Measurements from ENCODE around the gene MEI1. TPM values are rescaled to one million over a fixed set of nuclear protein-coding genes. Genes with fewer than 3 reads are reported as not detected.

The MEI1 gene
- total RNA-seq, 1 donor from 2014 or later, result 0.64 TPM

- Mint-ChIP-seq H3K9me3 (ENCODE audit: unreplicated experiment) (no peaks in the 10 kb centered on the region), H3K27ac (ENCODE audit: unreplicated experiment) (no peak overlapping the region), H3K27me3 (ENCODE audit: unreplicated experiment) (no peaks in the 10 kb centered on the region), H3K4me1 (ENCODE audit: low read depth, unreplicated experiment) (peaks cover 34% of the 10 kb centered on the region), H3K4me3 (ENCODE audit: unreplicated experiment) (no peak overlapping the region), H3K36me3 (ENCODE audit: unreplicated experiment) (peaks cover 8% of the 10 kb centered on the region)
- DNase-seq, result no peak
- no peak for TF ChIP-seq CTCF (IDR thresholded peaks at IDR 0.05; ENCODE audit: partially characterized antibody, unreplicated experiment)
Observed at GRCh38 chr22:41842996-41843970, 144.0 kb downstream of the MEI1 start.

- H3K4me3 Mint-ChIP-seq (ENCODE audit: unreplicated experiment), result peak overlapping the region; percentile 4
- peaks cover 32% of the 10 kb centered on the region for H3K4me1 Mint-ChIP-seq (ENCODE audit: low read depth, unreplicated experiment)
- no peak for TF ChIP-seq CTCF (IDR thresholded peaks at IDR 0.05; ENCODE audit: partially characterized antibody, unreplicated experiment)
- DNase-seq, result no peak
- no peaks in the 10 kb centered on the region for H3K27me3 Mint-ChIP-seq (ENCODE audit: unreplicated experiment)
- no peak overlapping the region for H3K27ac Mint-ChIP-seq (ENCODE audit: unreplicated experiment)
- H3K36me3 Mint-ChIP-seq (ENCODE audit: unreplicated experiment), result peaks cover 4% of the 10 kb centered on the region
- H3K9me3 Mint-ChIP-seq (ENCODE audit: unreplicated experiment), result no peaks in the 10 kb centered on the region
Observed at GRCh38 chr22:41844036-41844435, 144.7 kb downstream of the MEI1 start.

GRCh38 chr22:41844513-41844912, 145.2 kb downstream of the MEI1 start:
- H3K9me3 Mint-ChIP-seq (ENCODE audit: unreplicated experiment), result no peaks in the 10 kb centered on the region
- H3K27me3 Mint-ChIP-seq (ENCODE audit: unreplicated experiment), result no peaks in the 10 kb centered on the region
- H3K36me3 Mint-ChIP-seq (ENCODE audit: unreplicated experiment), result no peaks in the 10 kb centered on the region
- no peak overlapping the region for H3K4me3 Mint-ChIP-seq (ENCODE audit: unreplicated experiment)
- H3K27ac Mint-ChIP-seq (ENCODE audit: unreplicated experiment), result no peak overlapping the region
- DNase-seq, result no peak
- TF ChIP-seq CTCF (IDR thresholded peaks at IDR 0.05; ENCODE audit: partially characterized antibody, unreplicated experiment), result no peak
- peaks cover 29% of the 10 kb centered on the region for H3K4me1 Mint-ChIP-seq (ENCODE audit: low read depth, unreplicated experiment)

GRCh38 chr22:41845380-41846267, 146.3 kb downstream of the MEI1 start:
- Mint-ChIP-seq H3K36me3 (ENCODE audit: unreplicated experiment) (no peaks in the 10 kb centered on the region), H3K4me3 (ENCODE audit: unreplicated experiment) (peak overlapping the region; percentile 16), H3K27ac (ENCODE audit: unreplicated experiment) (peak overlapping the region; percentile 26), H3K9me3 (ENCODE audit: unreplicated experiment) (no peaks in the 10 kb centered on the region), H3K27me3 (ENCODE audit: unreplicated experiment) (no peaks in the 10 kb centered on the region), H3K4me1 (ENCODE audit: low read depth, unreplicated experiment) (peaks cover 27% of the 10 kb centered on the region)
- TF ChIP-seq CTCF (IDR thresholded peaks at IDR 0.05; ENCODE audit: partially characterized antibody, unreplicated experiment), result no peak
- DNase-seq, result no peak

Data from glutamatergic neuron (in vitro differentiated cells).